ENCODE results near the gene NGEF.

DNA sequence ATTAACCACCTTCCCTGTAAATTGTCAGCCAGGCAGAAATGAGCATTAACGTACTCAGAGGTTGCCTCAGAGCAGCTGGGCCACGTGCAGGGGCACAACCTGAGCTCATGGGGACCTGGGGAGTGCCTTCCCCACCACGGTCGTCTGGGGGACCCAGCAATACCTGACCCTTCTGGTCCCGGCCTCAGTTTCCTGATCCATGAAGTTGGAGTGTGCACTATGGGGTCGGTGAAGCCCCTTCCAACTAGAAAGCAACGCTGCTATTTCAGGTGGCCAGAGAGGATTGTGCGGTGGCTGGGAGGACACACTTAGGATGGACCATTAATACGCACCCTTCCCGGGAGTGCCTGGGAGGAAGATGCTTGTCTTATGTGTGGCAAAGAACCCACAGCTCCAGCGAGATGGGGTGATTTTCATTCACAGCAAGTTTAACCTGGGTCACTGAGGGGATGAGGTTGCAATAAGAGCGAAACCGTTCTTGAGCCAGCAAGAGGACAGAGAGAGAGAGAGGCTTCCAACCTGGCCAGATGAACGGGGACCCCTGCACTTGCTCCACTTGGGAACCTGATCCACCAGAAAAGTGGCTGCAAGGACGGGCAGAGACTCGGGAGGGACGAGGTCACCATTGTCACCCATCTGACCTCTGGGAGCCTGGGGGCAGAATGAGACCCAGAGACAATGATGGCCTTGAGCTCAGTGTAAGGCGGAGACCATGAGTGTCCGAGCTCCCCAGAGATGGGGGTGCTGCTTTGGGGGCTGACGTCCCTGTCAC is 36.2 kb downstream of the NGEF start:
- TF ChIP-seq, protein P1, sequence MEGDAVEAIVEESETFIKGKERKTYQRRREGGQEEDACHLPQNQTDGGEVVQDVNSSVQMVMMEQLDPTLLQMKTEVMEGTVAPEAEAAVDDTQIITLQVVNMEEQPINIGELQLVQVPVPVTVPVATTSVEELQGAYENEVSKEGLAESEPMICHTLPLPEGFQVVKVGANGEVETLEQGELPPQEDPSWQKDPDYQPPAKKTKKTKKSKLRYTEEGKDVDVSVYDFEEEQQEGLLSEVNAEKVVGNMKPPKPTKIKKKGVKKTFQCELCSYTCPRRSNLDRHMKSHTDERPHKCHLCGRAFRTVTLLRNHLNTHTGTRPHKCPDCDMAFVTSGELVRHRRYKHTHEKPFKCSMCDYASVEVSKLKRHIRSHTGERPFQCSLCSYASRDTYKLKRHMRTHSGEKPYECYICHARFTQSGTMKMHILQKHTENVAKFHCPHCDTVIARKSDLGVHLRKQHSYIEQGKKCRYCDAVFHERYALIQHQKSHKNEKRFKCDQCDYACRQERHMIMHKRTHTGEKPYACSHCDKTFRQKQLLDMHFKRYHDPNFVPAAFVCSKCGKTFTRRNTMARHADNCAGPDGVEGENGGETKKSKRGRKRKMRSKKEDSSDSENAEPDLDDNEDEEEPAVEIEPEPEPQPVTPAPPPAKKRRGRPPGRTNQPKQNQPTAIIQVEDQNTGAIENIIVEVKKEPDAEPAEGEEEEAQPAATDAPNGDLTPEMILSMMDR (IDR thresholded peaks at IDR 0.05; ENCODE audit: low read length): no peak
- TF ChIP-seq EZH2 (IDR thresholded peaks at IDR 0.05; ENCODE audit: borderline replicate concordance, low read length): no peak

Measured in OCI-LY1 (cell line).